OCI-LY1 (cell line): ENCODE results near the gene KIRREL2.
A peak's percentile ranks its signal among the peaks of the same experiment; 100 is the strongest.

Experiments used
- CTCF ChIP-seq: fragments of 200-600 bp; sonication (generic), shearing (Covaris generic); IDR thresholded peaks from 2 replicates; pipeline ENCODE4 v1.5.1; 2017; ENCODE audit warnings: mild to moderate bottlenecking, antibody characterized with exemption, low read length, moderate library complexity, mixed read lengths
- EZH2 ChIP-seq: fragments of 200-600 bp; sonication (generic), shearing (Covaris generic); IDR thresholded peaks from 2 replicates; pipeline ENCODE4 v1.8.0; 2017; ENCODE audit warnings: borderline replicate concordance, mixed run types, mild to moderate bottlenecking, antibody characterized with exemption, low read length, moderate library complexity, mixed read lengths

GRCh38 chr19:35911173-35911572 lies 54.5 kb downstream of the KIRREL2 start:
- TF ChIP-seq CTCF (peak; percentile 20; the same call in 1 of the 2 replicates), EZH2 (no peak)
